ENCODE results near the gene YPEL2. TPM values are rescaled to one million over a fixed set of nuclear protein-coding genes. Genes with fewer than 3 reads are reported as not detected.

The YPEL2 gene
- total RNA-seq, 1 experiment from 2014 or later: 2.2 TPM

DNA sequence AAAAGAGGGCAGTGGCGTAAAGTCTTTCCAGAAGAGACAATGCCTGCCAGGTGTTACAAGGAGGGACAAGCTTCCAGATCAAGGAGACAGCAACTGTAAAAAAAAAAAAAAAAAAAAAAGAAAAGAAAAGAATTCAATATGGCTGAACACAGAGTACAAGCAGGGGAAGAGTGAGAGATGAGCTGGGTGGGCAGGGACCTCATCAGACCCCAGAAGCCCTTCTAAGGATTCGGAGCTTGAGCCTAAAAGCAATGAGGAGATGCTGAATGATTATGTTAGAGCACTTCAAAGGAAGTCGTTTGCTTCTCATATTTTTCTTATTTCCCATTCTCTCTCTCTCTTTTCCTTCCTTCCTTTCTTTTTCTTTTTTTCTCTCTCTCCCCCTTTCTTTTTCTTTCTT lies 103.0 kb downstream of the YPEL2 start:
- H3K4me1 Mint-ChIP-seq: no peaks in the 10 kb centered on the region; the same call in 1 of the 2 replicates
- TF ChIP-seq GRHL2 (CRISPR knock-in tag; IDR thresholded peaks at IDR 0.05; ENCODE audit: insufficient replicate concordance, severe bottlenecking): no peak
- no peaks in the 10 kb centered on the region; the same call in 1 of the 2 replicates for H3K27me3 Mint-ChIP-seq (ENCODE audit: low read depth)
- DNase-seq (ENCODE audit: low spot score) (no peak), ATAC-seq (no peak)
- ChIA-PET CTCF (interaction anchor here (1.0 to 2.1 kb wide), 3 partner anchors 68 to 122 kb away, joined by 4 to 21 read pairs (median 4); no protein-coding TSS in a partner anchor), POLR2A (interaction anchor here (0.6 kb wide), 3 partner anchors 13 to 444 kb away, joined by 3 to 6 read pairs (median 5); no protein-coding TSS in a partner anchor)
- H3K9me3 Mint-ChIP-seq: no peaks in the 10 kb centered on the region; the same call in 1 of the 2 replicates
- no peak overlapping the region for H3K27ac Mint-ChIP-seq
- no peak overlapping the region for H3K4me3 Mint-ChIP-seq
- no peaks in the 10 kb centered on the region for H3K36me3 Mint-ChIP-seq

DNA sequence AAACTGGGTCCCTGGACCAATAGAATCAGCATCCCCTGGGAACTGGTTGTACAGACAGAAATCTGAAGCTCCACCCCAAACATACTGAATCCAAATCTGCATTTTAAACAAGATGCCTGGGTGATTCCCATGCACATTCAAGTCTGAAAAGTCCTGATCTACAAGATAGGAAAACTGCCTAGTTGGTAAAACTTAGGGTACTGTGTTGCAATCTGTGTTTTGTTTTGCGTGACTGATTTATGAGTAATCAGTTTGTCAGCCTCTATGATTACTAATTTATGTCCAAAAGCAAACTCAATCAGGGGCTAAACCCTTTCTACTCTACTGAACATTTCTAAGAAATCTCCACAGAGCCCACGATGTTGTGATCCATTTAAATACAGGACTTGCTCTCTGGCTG lies 103.8 kb downstream of the YPEL2 start:
- ChIA-PET POLR2A (no interaction called here), CTCF (interaction anchor here (0.9 to 2.1 kb wide), 2 partner anchors 11 to 106 kb away, joined by 4 to 21 read pairs; no protein-coding TSS in a partner anchor)
- no peaks in the 10 kb centered on the region; the same call in 1 of the 2 replicates for H3K9me3 Mint-ChIP-seq
- no peak for TF ChIP-seq ZNF671 (CRISPR knock-in tag; IDR thresholded peaks at IDR 0.05)
- TF ChIP-seq, protein P1, sequence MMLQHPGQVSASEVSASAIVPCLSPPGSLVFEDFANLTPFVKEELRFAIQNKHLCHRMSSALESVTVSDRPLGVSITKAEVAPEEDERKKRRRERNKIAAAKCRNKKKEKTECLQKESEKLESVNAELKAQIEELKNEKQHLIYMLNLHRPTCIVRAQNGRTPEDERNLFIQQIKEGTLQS (CRISPR knock-in tag; conservative IDR thresholded peaks at IDR 0.05): no peak
- no peak for TF ChIP-seq SMAD4 (CRISPR knock-in tag; IDR thresholded peaks at IDR 0.05)
- TF ChIP-seq, protein P2, sequence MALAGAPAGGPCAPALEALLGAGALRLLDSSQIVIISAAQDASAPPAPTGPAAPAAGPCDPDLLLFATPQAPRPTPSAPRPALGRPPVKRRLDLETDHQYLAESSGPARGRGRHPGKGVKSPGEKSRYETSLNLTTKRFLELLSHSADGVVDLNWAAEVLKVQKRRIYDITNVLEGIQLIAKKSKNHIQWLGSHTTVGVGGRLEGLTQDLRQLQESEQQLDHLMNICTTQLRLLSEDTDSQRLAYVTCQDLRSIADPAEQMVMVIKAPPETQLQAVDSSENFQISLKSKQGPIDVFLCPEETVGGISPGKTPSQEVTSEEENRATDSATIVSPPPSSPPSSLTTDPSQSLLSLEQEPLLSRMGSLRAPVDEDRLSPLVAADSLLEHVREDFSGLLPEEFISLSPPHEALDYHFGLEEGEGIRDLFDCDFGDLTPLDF (CRISPR knock-in tag; IDR thresholded peaks at IDR 0.05): no peak
- H3K4me1 Mint-ChIP-seq: no peaks in the 10 kb centered on the region; the same call in 1 of the 2 replicates
- H3K36me3 Mint-ChIP-seq: no peaks in the 10 kb centered on the region
- DNase-seq (ENCODE audit: low spot score) (no peak), ATAC-seq (no peak)
- H3K27me3 Mint-ChIP-seq (ENCODE audit: low read depth): no peaks in the 10 kb centered on the region; the same call in 1 of the 2 replicates
- H3K27ac Mint-ChIP-seq: no peak overlapping the region
- H3K4me3 Mint-ChIP-seq: no peak overlapping the region

DNA sequence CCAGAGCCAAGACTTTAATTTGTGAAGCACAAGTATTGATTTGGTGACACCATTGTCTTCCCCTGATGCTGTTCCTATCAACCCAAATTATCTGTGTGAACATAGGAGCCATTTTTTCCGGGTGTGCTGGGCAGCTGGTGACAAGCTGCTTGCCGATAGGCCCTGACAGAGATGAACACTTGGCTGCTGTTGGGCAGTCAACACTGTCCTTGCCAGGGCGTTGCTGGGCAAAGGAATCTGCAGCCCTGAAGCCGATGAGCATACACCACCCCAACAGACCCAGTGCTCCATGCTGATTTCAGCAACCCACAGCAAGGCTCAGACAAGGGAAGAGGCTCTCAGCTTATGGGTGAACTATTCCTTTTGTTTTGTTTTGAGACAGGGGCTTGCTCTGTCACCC lies 105.4 kb downstream of the YPEL2 start:
- Mint-ChIP-seq H3K9me3 (no peaks in the 10 kb centered on the region; the same call in 1 of the 2 replicates), H3K4me1 (peaks cover 3% of the 10 kb centered on the region), H3K27me3 (ENCODE audit: low read depth) (no peaks in the 10 kb centered on the region; the same call in 1 of the 2 replicates), H3K4me3 (no peak overlapping the region), H3K27ac (no peak overlapping the region), H3K36me3 (no peaks in the 10 kb centered on the region)
- ChIA-PET POLR2A (no interaction called here), CTCF (no interaction called here)
- DNase-seq (ENCODE audit: low spot score): no peak
- no peak for ATAC-seq
- TF ChIP-seq NR3C1 (CRISPR knock-in tag; conservative IDR thresholded peaks at IDR 0.05; ENCODE audit: low read depth) (no peak), NFYB (CRISPR knock-in tag; conservative IDR thresholded peaks at IDR 0.05; ENCODE audit: low read depth) (no peak), ZNF263 (CRISPR knock-in tag; IDR thresholded peaks at IDR 0.05; ENCODE audit: low read depth) (no peak), ZNF416 (CRISPR knock-in tag; IDR thresholded peaks at IDR 0.05) (no peak), EMX1 (CRISPR knock-in tag; IDR thresholded peaks at IDR 0.05) (no peak), JAZF1 (CRISPR knock-in tag; IDR thresholded peaks at IDR 0.05) (no peak), NR2C2 (CRISPR knock-in tag; IDR thresholded peaks at IDR 0.05) (no peak), ETV6 (CRISPR knock-in tag; IDR thresholded peaks at IDR 0.05) (no peak), SP1 (CRISPR knock-in tag; conservative IDR thresholded peaks at IDR 0.05) (no peak), CREB1 (CRISPR knock-in tag; IDR thresholded peaks at IDR 0.05) (no peak), JUN (CRISPR knock-in tag; IDR thresholded peaks at IDR 0.05) (no peak)
- TF ChIP-seq, protein P3, sequence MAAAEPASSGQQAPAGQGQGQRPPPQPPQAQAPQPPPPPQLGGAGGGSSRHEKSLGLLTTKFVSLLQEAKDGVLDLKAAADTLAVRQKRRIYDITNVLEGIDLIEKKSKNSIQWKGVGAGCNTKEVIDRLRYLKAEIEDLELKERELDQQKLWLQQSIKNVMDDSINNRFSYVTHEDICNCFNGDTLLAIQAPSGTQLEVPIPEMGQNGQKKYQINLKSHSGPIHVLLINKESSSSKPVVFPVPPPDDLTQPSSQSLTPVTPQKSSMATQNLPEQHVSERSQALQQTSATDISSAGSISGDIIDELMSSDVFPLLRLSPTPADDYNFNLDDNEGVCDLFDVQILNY (CRISPR knock-in tag; IDR thresholded peaks at IDR 0.05): no peak
- TF ChIP-seq, protein P4, sequence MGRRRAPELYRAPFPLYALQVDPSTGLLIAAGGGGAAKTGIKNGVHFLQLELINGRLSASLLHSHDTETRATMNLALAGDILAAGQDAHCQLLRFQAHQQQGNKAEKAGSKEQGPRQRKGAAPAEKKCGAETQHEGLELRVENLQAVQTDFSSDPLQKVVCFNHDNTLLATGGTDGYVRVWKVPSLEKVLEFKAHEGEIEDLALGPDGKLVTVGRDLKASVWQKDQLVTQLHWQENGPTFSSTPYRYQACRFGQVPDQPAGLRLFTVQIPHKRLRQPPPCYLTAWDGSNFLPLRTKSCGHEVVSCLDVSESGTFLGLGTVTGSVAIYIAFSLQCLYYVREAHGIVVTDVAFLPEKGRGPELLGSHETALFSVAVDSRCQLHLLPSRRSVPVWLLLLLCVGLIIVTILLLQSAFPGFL (CRISPR knock-in tag; IDR thresholded peaks at IDR 0.05; ENCODE audit: borderline replicate concordance): no peak
- TF ChIP-seq, protein P5, sequence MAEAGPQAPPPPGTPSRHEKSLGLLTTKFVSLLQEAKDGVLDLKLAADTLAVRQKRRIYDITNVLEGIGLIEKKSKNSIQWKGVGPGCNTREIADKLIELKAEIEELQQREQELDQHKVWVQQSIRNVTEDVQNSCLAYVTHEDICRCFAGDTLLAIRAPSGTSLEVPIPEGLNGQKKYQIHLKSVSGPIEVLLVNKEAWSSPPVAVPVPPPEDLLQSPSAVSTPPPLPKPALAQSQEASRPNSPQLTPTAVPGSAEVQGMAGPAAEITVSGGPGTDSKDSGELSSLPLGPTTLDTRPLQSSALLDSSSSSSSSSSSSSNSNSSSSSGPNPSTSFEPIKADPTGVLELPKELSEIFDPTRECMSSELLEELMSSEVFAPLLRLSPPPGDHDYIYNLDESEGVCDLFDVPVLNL (CRISPR knock-in tag; IDR thresholded peaks at IDR 0.05; ENCODE audit: borderline replicate concordance, low read depth): no peak
- TF ChIP-seq, protein P6, sequence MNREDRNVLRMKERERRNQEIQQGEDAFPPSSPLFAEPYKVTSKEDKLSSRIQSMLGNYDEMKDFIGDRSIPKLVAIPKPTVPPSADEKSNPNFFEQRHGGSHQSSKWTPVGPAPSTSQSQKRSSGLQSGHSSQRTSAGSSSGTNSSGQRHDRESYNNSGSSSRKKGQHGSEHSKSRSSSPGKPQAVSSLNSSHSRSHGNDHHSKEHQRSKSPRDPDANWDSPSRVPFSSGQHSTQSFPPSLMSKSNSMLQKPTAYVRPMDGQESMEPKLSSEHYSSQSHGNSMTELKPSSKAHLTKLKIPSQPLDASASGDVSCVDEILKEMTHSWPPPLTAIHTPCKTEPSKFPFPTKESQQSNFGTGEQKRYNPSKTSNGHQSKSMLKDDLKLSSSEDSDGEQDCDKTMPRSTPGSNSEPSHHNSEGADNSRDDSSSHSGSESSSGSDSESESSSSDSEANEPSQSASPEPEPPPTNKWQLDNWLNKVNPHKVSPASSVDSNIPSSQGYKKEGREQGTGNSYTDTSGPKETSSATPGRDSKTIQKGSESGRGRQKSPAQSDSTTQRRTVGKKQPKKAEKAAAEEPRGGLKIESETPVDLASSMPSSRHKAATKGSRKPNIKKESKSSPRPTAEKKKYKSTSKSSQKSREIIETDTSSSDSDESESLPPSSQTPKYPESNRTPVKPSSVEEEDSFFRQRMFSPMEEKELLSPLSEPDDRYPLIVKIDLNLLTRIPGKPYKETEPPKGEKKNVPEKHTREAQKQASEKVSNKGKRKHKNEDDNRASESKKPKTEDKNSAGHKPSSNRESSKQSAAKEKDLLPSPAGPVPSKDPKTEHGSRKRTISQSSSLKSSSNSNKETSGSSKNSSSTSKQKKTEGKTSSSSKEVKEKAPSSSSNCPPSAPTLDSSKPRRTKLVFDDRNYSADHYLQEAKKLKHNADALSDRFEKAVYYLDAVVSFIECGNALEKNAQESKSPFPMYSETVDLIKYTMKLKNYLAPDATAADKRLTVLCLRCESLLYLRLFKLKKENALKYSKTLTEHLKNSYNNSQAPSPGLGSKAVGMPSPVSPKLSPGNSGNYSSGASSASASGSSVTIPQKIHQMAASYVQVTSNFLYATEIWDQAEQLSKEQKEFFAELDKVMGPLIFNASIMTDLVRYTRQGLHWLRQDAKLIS (CRISPR knock-in tag; IDR thresholded peaks at IDR 0.05; ENCODE audit: borderline replicate concordance): no peak
- TF ChIP-seq, protein P7, sequence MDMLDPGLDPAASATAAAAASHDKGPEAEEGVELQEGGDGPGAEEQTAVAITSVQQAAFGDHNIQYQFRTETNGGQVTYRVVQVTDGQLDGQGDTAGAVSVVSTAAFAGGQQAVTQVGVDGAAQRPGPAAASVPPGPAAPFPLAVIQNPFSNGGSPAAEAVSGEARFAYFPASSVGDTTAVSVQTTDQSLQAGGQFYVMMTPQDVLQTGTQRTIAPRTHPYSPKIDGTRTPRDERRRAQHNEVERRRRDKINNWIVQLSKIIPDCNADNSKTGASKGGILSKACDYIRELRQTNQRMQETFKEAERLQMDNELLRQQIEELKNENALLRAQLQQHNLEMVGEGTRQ (CRISPR knock-in tag; IDR thresholded peaks at IDR 0.05): no peak

Data from WTC11 (cell line).